Measurements from ENCODE around the gene PHF23.

DNA sequence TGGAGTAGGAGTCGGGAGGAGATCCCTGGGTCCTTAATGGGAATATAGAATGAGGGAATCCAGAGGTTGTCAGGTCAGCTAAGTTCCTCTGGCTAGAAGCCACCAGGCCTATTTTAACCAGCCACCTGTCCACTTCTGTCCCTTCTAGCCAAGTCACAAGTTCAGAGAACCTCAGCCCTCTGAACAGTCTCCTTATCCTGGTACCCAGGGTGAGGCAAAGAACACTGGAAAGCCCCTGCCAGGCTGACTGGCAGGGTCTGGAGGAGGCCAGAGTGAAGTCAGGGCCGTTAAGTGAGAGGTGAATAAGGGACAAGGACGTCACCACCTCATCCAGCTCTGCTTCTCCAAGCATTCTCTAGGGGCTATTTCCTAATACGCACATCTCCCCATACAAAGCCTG lies 9.5 kb upstream of the PHF23 start:
- TF ChIP-seq, protein P1, sequence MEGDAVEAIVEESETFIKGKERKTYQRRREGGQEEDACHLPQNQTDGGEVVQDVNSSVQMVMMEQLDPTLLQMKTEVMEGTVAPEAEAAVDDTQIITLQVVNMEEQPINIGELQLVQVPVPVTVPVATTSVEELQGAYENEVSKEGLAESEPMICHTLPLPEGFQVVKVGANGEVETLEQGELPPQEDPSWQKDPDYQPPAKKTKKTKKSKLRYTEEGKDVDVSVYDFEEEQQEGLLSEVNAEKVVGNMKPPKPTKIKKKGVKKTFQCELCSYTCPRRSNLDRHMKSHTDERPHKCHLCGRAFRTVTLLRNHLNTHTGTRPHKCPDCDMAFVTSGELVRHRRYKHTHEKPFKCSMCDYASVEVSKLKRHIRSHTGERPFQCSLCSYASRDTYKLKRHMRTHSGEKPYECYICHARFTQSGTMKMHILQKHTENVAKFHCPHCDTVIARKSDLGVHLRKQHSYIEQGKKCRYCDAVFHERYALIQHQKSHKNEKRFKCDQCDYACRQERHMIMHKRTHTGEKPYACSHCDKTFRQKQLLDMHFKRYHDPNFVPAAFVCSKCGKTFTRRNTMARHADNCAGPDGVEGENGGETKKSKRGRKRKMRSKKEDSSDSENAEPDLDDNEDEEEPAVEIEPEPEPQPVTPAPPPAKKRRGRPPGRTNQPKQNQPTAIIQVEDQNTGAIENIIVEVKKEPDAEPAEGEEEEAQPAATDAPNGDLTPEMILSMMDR (conservative IDR thresholded peaks at IDR 0.05; ENCODE audit: low read depth, low read length), result no peak
- no peak for TF ChIP-seq EZH2 (IDR thresholded peaks at IDR 0.05; ENCODE audit: borderline replicate concordance, low read depth, low read length, poor library complexity, severe bottlenecking)

Data from A673 (cell line).